Subcutaneous abdominal adipose tissue (tissue), 5 donors: ENCODE data around the gene NFIB.

ENCODE experiments used
- H3K27ac ChIP-seq: one replicate; pipeline ENCODE4 v1.7.0; 2013; ENCODE audit warnings: low read depth, mild to moderate bottlenecking, inconsistent platforms, low read length, moderate library complexity
- H3K27me3 ChIP-seq, 5 donors: one replicate each; pipeline ENCODE4 v1.7.0; 2013; ENCODE audit warnings: low read length in 5 of 5, inconsistent platforms in 1 of 5; ENCODE audit not compliant: control insufficient read depth in 5 of 5, insufficient read depth in 4 of 5
- H3K36me3 ChIP-seq, 5 donors: one replicate each; pipeline ENCODE4 v1.7.0; 2013; ENCODE audit warnings: low read length in 5 of 5; ENCODE audit not compliant: control insufficient read depth in 5 of 5, insufficient read depth in 5 of 5
- H3K4me1 ChIP-seq, 5 donors: one replicate each; pipeline ENCODE4 v1.7.0; 2013; ENCODE audit warnings: low read length in 5 of 5, mild to moderate bottlenecking in 3 of 5, moderate library complexity in 1 of 5; ENCODE audit not compliant: control insufficient read depth in 5 of 5, insufficient read depth in 5 of 5
- H3K4me3 ChIP-seq, 5 donors: one replicate each; pipeline ENCODE4 v1.7.0; 2013; ENCODE audit warnings: low read length in 5 of 5, low read depth in 1 of 5
- H3K9ac ChIP-seq, 5 donors: one replicate each; pipeline ENCODE4 v1.7.0; 2013; ENCODE audit warnings: low read length in 5 of 5, mild to moderate bottlenecking in 4 of 5, moderate library complexity in 3 of 5
- H3K9me3 ChIP-seq, 5 donors: one replicate each; pipeline ENCODE4 v1.7.0; 2013; ENCODE audit warnings: low read length in 5 of 5; ENCODE audit not compliant: control insufficient read depth in 5 of 5
- donor health status: healthy.
- donor health status: healthy.
- donor health status: healthy.
- donor health status: healthy.
- donor health status: healthy.

The NFIB gene

GRCh38 chr9:14112226-14112625, 201.7 kb downstream of the NFIB start:
- no peaks in the 10 kb centered on the region for H3K27me3 ChIP-seq
- H3K9me3 ChIP-seq: no peaks in the 10 kb centered on the region
- no peak overlapping the region for H3K4me3 ChIP-seq
- peaks cover 0 to 4% (median 0%) of the 10 kb centered on the region in 5 donors for H3K4me1 ChIP-seq
- no peak overlapping the region for H3K9ac ChIP-seq
- peaks cover 31 to 61% (median 42%) of the 10 kb centered on the region in 5 donors for H3K36me3 ChIP-seq
- no peak overlapping the region for H3K27ac ChIP-seq

- H3K4me3 ChIP-seq: no peak overlapping the region
- no peaks in the 10 kb centered on the region for H3K27me3 ChIP-seq
- peaks cover 0 to 4% (median 0%) of the 10 kb centered on the region in 5 donors for H3K4me1 ChIP-seq
- no peaks in the 10 kb centered on the region for H3K9me3 ChIP-seq
- H3K9ac ChIP-seq: no peak overlapping the region
- H3K27ac ChIP-seq: no peak overlapping the region
- peaks cover 31 to 56% (median 37%) of the 10 kb centered on the region in 5 donors for H3K36me3 ChIP-seq
Measured at GRCh38 chr9:14111696-14112095, 202.2 kb downstream of the NFIB start.

- Histone ChIP-seq H3K9ac (no peak overlapping the region), H3K4me1 (peaks cover 0 to 5% (median 4%) of the 10 kb centered on the region in 5 donors), H3K36me3 (peaks cover 4 to 19% (median 9%) of the 10 kb centered on the region in 5 donors), H3K4me3 (no peak overlapping the region), H3K27ac (no peak overlapping the region), H3K9me3 (no peaks in the 10 kb centered on the region), H3K27me3 (no peaks in the 10 kb centered on the region)
Measured at GRCh38 chr9:14107977-14108376, 206.0 kb downstream of the NFIB start.

GRCh38 chr9:14107495-14107894, 206.4 kb downstream of the NFIB start:
- Histone ChIP-seq H3K36me3 (peaks cover 0 to 15% (median 4%) of the 10 kb centered on the region in 5 donors), H3K27me3 (no peaks in the 10 kb centered on the region), H3K4me1 (peaks cover 0 to 9% (median 7%) of the 10 kb centered on the region in 5 donors), H3K27ac (no peak overlapping the region), H3K9ac (no peak overlapping the region), H3K9me3 (no peaks in the 10 kb centered on the region), H3K4me3 (no peak overlapping the region)

GRCh38 chr9:14106699-14107098, 207.2 kb downstream of the NFIB start:
- Histone ChIP-seq H3K4me3 (no peak overlapping the region), H3K27me3 (no peaks in the 10 kb centered on the region), H3K9me3 (no peaks in the 10 kb centered on the region), H3K4me1 (peaks cover 0 to 13% (median 6%) of the 10 kb centered on the region in 5 donors), H3K27ac (no peak overlapping the region), H3K36me3 (peaks cover 0 to 8% (median 3%) of the 10 kb centered on the region in 5 donors), H3K9ac (no peak overlapping the region)

- H3K4me3 ChIP-seq: no peak overlapping the region
- peaks cover 0 to 13% (median 4%) of the 10 kb centered on the region in 5 donors for H3K4me1 ChIP-seq
- no peaks in the 10 kb centered on the region for H3K9me3 ChIP-seq
- no peak overlapping the region for H3K27ac ChIP-seq
- H3K36me3 ChIP-seq: peaks cover 0 to 8% (median 0%) of the 10 kb centered on the region in 5 donors
- no peaks in the 10 kb centered on the region for H3K27me3 ChIP-seq
- H3K9ac ChIP-seq: no peak overlapping the region
Measured at GRCh38 chr9:14104496-14104895, 209.4 kb downstream of the NFIB start.

GRCh38 chr9:14103115-14103514, 210.8 kb downstream of the NFIB start:
- Histone ChIP-seq H3K9ac (no peak overlapping the region), H3K36me3 (peaks cover 0 to 8% (median 0%) of the 10 kb centered on the region in 5 donors), H3K4me3 (no peak overlapping the region), H3K9me3 (no peaks in the 10 kb centered on the region), H3K27me3 (no peaks in the 10 kb centered on the region), H3K27ac (peak overlapping the region; percentile 31), H3K4me1 (peaks cover 5 to 26% (median 13%) of the 10 kb centered on the region in 5 donors)

- no peak overlapping the region for H3K9ac ChIP-seq
- H3K27ac ChIP-seq: no peak overlapping the region
- H3K4me1 ChIP-seq: peaks cover 5 to 52% (median 41%) of the 10 kb centered on the region in 5 donors
- H3K9me3 ChIP-seq: no peaks in the 10 kb centered on the region
- no peaks in the 10 kb centered on the region for H3K27me3 ChIP-seq
- H3K36me3 ChIP-seq: no peaks in the 10 kb centered on the region
- H3K4me3 ChIP-seq: no peak overlapping the region
Measured at GRCh38 chr9:14099737-14100136, 214.2 kb downstream of the NFIB start.

GRCh38 chr9:14098486-14099180, 215.3 kb downstream of the NFIB start:
- Histone ChIP-seq H3K4me1 (peaks cover 5 to 57% (median 41%) of the 10 kb centered on the region in 5 donors), H3K4me3 (peak overlapping the region in 1 of 5 donors; percentile 22), H3K27ac (peak overlapping the region; percentile 74), H3K27me3 (no peaks in the 10 kb centered on the region), H3K36me3 (peaks cover 0 to 7% (median 0%) of the 10 kb centered on the region in 5 donors), H3K9ac (peak overlapping the region in 1 of 5 donors; percentile 41), H3K9me3 (no peaks in the 10 kb centered on the region)

GRCh38 chr9:14097666-14098415, 216.1 kb downstream of the NFIB start:
- no peak overlapping the region for H3K4me3 ChIP-seq
- H3K27ac ChIP-seq: peak overlapping the region; percentile 74
- H3K9ac ChIP-seq: peak overlapping the region in 2 of 5 donors; percentile 27 to 32
- H3K27me3 ChIP-seq: no peaks in the 10 kb centered on the region
- peaks cover 5 to 51% (median 39%) of the 10 kb centered on the region in 5 donors for H3K4me1 ChIP-seq
- H3K36me3 ChIP-seq: peaks cover 0 to 11% (median 0%) of the 10 kb centered on the region in 5 donors
- H3K9me3 ChIP-seq: no peaks in the 10 kb centered on the region
